Measurements from ENCODE around the gene SORCS2.

- TF ChIP-seq FOXM1 (CRISPR knock-in tag; IDR thresholded peaks at IDR 0.05) (no peak), MTF1 (CRISPR knock-in tag; IDR thresholded peaks at IDR 0.05) (no peak), ATF3 (CRISPR knock-in tag; IDR thresholded peaks at IDR 0.05) (no peak)
Measured at GRCh38 chr4:7145291-7145934, 46.9 kb upstream of the SORCS2 start.
